Inflammatory macrophage treated with lipopolysaccharide for 1 hour (primary cell): ENCODE results near the gene AHCYL1.
"Not testable (repeated sequence)": the region's sequence is repeated elsewhere in the genome, so short reads cannot be mapped to it uniquely, and the experiment has no call there.

Source experiments
- DNase-seq, 2 donors: peaks; one replicate each; pipeline ENCODE4 v3.0.0-alpha.2; 2020 to 2022

The AHCYL1 gene

DNA sequence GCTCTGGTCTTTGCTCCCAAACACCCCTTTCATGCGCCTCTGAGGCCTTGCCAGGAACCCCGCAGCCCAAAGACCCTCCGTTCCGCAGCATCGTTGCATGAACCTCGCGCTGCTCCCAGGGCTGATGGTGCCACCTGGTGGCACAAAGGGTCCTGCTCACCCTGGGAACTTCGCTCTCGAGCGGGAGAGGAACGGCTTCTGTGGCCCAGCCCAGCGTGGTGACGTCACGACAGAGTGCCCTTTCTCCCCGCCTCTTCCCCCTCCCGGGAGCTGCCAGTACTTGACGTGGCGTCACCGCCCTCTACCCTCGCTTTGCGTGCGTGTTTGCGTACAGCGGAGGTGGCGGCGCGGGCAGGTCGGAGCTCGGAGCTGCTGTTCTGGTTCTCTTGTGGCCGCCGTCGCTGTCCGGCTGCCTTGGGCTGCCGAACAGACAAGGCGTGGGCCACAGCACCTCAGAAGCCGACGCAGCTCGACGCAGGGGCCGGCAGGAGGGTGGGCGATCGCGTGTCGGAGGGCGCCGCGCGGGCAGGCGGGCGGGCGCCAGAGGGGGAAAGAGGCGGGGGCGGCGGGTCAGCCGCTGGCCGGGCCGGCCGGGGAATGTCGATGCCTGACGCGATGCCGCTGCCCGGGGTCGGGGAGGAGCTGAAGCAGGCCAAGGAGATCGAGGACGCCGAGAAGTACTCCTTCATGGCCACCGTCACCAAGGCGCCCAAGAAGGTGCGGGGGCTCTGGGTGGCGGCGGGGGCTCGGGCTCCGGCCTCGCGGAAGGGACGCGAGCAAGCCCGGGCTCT lies at the start of gene AHCYL1:
Gene AHCYL1 (plus strand): TSS at position 310 of the 791 bp plus-strand sequence. CDS start 288 bp downstream, at position 598.
- DNase-seq: peak; percentile 99 to 100

DNA sequence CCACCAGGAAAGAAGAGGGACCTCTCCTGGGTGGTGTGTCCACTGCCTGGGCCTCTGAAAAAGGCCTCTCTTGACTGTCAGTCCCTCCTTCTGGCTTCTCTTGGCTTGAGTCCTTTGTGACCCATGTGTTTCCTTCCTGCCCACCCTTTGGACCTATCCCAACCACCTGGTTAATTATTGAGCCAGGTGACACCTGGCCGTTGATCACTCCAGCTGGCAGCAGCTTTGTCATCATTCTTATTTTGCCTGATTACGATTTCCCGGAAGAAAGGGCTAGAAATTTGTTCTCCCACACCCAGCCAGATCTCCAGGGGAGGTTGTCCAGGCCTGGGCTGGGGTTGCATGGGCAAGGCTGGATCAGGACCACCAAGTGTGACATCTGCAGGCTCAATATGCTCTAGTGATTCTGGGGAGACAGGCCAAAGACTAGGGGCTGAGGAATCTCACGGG lies 49.1 kb upstream of the AHCYL1 start:
- DNase-seq: no peak

DNA sequence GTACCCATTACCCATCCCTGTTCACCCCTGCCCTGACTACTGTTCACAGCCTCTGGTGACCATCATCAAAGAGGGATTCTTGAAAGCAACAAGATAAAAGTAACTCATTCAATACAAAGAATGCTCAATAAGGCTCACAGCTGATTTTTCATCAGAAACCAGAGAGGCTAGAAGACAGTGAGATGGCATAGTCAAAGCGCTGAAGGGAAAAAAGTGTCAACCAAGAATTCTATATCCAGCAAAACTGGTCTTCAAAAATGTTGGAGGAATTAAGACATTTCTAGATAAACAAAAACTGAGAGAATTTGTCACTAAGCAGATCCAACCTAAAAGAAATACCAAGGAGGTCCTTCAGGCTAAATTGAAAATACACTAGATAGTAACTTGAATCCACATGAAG lies 46.8 kb upstream of the AHCYL1 start:
- no peak for DNase-seq

DNA sequence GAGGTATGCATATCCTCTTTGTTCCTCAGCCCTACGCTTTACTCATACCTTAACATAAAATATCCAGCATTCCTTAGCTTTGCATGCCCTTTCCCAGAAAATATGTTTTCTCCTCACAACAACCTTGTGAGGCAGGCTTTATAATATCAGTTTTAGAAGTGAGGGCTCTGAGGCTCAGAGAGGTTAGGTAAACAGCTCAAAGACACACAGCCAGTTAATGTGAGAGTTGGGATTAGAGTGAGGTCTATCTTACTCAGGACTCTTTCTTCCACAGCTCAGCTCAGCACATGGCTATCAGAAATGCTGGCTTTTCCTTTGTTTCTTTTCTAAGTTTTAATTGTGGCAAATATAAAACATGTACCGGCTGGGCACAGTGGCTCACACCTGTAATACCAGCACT lies 46.0 kb upstream of the AHCYL1 start:
- DNase-seq: no peak

DNA sequence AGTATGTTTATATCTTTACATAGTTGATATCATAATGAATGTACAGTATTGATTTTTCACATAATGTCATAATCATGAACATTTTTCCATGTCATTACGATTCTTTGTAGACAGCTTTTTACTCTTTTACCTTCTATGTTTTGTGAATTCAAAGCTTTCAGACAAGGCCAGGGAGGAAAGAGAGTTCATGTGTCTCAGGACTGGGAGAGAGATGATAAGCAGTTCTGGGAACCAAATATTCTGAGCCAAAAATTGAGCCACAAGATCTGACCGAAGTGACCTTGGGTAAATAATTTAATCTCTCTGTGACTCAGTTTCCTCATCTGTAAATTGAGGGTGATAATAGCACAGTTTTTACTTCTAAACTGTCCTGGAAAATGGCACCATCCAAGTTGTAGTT lies 42.1 kb upstream of the AHCYL1 start:
- no peak for DNase-seq

DNA sequence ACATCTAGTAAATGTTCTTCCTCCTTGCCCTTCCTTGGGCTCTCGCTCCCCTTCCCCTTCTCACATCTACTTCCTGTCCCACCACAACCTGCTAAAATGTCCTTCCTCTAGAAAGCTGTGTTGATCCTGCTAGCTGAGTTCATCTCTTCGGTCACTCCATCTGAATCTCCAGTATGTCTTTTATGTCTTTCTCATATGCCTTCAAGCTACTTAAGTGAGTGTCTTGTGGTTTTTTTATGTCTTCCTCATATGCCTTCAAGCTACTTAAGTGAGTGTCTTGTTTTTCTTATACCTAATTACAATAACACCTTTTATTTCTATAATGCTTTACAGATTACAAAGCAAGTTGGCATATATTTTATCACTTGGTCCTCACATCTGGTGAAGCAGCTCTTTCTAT lies 40.0 kb upstream of the AHCYL1 start:
- DNase-seq: no peak

DNA sequence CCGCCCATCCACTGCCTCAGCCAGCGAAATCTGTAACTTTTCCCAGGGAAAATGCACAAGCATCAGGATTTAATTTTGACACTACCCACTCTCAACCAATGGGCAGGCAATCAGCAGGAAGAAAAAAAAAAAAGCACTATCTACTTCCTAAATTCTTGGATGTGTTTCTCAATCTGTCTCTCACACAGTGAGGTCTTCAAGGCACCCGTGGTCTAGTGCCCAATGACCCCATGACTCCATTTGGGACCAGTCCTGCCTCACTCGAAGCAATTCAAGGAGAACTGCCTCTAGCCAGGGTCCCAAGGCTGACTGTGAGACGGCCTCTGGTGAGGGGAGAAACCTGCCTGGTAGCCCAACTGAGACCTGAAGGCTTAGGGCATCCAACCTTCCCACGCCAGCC lies 38.1 kb upstream of the AHCYL1 start:
- DNase-seq: peak in 1 of 2 donors; percentile 52

DNA sequence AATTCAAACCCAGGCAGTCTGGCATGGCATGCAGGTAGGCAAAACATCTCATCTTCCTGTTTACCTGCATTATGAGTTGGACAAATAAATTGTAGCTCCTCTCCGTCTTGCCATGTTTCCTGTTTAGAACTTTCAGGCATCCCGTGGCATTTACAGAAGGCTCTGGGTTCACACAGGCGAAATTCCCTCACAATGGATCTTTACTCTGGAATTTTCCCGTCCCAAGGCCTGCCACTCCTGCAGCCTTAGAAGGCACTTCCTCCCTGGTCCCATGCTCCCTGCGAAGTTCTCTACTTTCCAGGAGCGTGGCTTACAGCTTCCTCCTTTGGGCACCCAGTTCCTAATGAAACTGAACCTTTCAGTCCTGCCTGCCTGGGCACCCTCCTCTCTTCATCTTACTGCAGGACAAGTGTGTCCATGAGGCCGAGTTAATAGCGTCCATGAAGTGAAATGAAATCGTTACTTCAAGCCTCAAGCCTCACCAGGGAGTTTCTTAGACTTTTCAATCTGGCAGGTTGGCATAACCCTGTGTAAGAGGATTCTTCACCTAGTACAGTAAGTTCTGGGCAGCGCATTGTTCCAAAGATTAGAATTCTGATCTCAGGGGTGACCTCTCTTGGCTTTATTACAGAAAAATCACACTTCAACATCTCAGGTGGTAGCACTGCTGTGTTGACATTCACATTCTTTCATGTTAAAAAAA lies 36.8 kb upstream of the AHCYL1 start:
- peak in 1 of 2 donors; percentile 45 for DNase-seq

DNA sequence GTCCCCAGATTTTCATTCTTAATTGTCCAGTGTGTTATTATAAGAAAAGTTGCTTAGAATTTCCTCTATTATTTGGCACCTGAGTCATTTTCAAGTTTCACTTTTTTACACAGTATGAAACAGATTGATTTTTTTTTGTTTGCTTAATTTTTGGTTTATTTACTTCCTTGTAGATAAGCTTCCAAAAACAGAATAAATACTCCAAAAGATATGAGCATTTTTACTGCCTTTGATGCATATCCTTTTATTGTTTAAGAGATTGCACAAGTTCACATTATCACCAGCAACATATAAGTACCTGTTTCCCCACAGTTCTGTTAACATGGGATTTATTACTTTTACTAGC lies 36.3 kb upstream of the AHCYL1 start:
- DNase-seq: no peak

DNA sequence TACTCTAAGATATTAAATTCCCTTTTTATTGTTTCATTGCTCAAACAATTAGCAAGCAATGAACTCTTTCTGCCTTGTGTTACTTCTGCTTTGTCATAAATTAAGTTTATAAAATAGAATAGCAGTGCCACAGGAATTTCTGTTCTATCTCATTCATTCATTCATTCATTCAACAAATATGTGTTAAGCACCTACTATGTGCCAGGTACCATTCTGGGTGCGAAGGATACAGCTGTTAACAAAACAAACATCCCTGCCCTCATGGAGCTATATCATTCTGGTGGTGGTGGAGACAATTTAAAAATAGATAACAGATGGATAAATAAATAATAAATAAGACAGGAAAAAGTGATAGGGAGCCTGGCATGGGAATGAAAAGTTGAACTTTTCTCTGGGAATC lies 34.5 kb upstream of the AHCYL1 start:
- DNase-seq: no peak

DNA sequence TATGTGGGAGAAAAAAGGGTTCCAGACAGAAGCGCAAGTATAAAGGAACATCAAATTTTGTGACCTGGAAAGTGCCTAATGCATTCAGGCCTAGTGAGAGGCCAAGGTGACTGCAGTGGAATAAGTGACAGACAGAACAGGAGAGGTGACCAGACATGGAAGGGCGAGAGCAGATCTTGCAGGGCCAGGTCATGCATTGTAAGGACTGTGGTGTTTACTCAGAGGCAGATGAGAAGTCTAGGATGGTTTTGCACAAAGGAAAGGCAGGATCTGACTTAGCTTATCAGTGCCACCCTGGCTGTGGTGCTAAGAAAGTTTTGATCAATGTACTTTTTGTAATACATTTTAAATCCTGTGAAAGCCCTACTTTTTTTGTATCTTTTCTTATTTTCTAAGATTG lies 34.1 kb upstream of the AHCYL1 start:
- DNase-seq: no peak

DNA sequence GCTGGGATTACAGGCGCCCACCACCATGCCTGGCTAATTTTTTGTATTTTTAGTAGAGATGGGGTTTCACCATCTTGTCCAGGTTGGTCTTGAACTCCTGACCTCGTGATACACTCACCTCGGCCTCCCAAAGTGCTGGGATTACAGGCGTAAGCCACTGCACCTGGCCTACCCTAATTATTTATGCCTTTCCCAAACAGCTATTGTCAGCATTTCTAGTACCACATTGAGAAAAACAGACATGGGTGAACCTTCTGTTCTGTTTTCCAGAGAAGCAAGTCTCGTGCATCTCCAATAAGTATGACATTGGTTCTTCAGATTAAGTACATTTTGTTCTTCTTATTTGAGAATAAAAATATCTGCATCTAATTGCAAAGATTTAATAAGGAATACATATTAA lies 33.1 kb upstream of the AHCYL1 start:
- DNase-seq: not testable (repeated sequence)

DNA sequence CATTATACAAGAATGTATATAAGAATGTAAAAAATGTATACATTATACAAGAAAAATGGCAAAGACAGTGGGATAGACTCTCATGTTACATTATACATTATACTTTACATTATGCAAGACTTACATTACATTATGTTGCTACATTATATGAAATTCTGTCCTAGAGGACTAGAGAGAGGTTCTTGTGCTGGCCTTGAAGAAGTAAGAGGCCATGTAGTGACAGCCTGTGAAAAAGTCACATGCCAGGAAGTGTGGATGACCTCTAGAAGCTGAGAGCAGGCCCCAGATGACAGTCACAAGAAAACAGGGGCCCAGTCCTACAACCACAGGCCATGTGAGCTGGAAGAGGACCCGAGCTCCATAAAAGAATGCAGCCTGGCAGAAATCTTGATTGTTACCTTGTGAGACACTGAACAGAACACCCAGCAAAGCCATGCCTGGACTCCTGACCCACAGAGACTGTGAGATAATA lies 30.5 kb upstream of the AHCYL1 start:
- DNase-seq: peak in 1 of 2 donors; percentile 37

DNA sequence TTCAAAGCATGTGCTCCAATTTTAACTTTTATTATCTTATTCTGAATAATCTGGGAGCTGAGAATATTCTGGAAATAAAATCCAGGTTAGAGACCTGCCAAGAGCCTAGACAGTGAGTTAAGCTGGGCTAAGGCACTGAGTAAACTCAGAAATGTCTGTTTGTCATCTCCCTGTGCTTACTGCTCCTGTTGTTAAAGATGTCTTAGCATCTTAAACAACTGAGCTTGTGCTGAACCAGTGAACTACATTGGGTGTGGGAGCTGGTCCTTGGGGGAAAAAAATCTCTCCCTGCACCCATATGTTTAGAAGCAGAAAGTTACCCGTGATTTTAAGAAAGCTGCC lies 25.0 kb upstream of the AHCYL1 start:
- DNase-seq: no peak

DNA sequence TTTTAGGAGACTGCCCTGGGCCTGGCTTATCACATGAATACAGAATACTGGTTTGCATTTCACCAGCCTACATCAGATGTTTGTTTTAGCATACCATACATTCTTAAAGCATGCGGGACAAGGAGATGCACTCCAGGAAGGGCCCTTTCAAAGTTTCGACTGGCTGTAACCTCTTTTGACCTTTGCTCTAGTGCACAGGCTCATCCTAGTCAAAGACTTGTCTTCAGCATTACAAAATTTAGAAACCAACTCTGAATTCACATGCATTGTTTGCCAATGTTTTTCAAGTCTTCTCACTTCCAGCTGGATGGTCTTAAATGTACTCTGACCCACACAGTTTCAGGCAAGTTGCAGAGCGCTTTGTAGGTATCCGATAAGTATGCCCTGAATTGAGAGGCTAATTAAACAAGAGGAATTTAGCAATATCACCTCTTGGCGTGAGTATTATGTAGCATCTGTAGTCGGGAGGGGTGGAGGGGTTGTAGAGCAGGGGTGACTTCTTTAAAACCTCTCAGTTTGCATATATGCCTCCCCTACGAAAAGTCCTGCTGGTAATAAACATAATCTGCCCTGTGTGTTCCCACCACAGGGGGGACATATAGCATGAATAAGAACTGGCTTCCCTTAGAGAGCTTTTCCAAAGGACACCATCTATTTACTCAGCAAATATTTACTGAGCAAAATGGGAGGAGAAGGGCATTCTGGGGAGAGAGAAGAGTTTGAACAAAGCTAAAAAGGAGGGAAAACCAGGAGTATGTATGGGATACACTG lies 24.4 kb upstream of the AHCYL1 start:
- no peak for DNase-seq

DNA sequence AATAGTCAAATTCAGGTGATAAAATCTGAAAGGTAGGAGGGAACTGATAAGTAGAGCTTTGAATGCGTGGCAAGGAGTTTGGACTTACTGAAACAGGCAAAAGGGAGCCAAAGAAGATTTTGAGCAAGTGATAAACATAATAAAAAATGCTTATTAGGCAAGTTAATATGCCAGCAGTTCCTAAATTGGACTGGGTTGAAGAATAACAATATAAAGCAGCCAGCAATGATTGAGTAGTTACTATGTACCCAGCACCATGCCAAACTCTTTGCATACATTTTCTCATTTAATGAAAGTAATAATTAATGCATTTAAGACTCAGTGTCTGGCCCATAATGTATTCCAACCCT lies 23.8 kb upstream of the AHCYL1 start:
- no peak for DNase-seq

DNA sequence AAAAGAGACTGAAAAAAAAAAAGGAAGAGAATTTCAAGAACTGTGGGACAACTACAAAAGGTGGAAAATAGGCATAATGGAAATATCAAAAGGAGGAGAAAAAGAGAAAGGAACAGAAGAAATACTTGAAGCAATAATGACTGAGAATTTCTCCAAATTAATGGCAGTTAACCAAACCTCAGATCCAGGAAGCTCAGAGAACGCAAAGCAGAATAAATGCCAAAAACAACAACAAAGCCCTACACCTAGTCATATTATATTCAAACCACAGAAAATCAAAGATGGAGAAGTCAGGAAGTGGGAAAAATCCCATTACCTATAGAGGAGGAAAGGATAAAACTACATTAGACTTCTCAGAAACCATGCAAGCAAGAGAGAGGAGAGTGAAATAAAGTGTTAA lies 20.7 kb upstream of the AHCYL1 start:
- DNase-seq: no peak

DNA sequence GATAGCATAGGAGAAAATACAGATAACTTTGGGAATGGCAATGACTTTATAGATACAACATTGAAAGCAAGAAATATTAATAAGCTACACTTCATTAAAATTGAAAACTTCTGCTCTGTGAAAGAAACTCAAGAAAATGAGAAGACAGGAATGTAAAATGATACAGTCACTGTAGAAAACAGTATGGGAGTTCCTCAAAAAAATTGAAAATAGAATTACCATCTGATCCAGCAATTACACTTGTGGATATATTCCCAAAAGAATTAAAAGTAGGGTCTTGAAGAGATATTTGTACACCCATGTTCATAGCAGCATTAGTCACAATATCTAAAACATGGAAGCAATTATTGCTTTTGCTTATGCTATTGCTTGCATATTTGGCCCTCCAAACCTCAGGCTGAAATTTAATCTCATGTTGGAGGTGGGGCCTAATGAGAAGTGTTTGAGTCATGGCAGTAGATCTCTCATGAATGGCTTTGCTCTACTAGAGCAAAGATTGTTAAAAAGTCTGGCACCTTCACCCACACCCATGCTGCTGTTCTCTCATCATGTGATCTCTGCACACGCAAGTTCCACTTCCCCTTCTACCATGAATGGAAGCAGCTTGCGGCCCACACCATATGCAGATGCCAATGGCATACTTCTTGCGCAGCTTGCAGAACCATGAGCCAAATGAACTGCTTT lies 15.3 kb upstream of the AHCYL1 start:
- no peak for DNase-seq

DNA sequence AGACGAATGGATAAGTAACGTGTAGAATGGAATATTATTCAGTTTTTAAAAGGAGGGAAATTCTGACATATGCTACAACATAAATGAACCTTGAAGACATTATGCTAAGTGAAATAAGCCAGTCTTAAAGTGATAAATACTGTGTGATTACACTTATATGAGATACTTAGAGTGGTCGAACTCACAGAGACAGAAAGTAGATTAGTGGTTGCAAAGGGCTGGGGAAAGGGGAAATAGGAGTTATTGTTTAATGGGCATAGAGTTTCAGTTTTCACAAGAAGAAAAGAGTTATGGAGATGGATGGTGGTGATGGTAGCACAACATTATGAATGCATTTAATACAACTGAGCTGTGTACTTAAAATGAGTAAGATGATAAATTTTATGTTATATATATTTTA lies 14.7 kb upstream of the AHCYL1 start:
- no peak for DNase-seq

DNA sequence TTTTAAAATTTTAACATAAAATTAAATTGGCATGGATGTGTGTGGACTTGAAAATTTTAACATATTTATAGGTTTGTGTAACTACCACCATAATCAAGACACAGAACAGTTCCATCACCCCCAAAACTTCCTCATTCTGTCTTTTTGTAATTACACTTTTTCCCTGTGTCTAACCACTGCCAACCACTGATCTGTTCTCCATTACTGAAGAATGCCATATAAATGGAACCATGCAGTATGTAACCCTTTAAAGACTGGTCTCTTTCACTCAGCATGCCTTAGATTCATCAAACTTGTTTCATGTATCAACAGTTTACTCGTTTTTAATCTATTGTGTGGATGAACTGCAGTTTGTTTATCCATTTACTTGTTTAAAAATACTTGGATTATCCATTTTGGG lies 13.0 kb upstream of the AHCYL1 start:
- no peak for DNase-seq

DNA sequence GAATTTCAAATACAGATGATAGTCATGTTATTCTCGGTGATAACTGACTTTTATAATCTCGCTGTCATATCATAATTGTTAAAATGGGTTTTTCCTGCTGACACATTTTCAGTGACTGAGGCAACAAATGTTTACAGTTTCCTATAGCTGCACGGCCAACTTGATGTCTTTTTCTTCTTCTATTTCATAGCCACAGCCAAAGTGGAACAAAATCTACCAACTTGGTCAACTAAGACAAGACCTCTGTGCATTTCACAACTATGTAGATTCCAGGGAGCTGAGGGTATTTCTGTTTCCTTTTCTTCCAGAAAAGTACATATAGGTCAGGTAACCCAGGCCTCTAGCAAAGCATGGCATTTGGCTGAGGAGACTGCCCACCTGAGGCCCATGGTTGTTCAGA lies 10.4 kb upstream of the AHCYL1 start:
- peak; percentile 63 to 66 for DNase-seq

DNA sequence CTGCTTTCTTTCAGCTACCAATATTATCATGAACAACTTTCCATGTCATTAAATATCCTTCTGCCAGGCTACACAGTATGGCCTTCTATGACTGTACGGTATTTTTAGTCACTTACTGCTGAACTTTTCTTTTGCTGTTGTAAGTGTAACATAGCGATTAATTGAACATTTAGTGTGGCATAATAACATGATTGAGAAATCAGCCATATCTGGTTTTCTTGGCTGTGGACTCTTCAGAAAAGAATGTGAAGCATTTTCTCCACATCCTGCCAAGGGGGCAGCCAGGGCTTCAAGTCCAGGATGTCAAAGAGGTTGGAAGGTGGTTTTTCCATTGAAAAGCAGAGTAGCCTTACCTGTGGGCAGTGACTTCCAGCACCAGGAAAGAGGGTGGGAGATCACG lies 8.8 kb upstream of the AHCYL1 start:
- DNase-seq: no peak

DNA sequence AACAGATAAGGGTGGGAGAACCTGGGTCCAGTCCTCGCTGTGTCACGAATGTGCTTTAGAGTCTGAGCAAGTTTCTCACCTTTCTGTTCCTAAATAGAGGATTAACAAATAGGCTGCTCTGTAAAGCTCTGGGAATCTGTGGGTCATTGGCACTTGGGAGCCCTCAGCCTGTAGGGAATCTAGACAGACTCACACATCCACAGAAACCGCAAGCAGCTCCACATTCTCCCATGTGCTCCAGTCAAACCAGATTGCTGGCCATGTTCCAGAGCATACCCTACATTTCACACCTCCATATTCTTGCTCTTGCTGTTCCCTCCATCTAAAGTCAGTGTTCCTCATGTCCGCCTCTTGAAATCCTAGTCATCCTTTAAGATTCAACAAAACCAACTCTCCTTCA lies 7.8 kb upstream of the AHCYL1 start:
- DNase-seq: no peak
